Natural killer cell (primary cell): Measurements from ENCODE around the gene ZGPAT. TPM values are rescaled to one million over a fixed set of nuclear protein-coding genes. Genes with fewer than 3 reads are reported as not detected.

ENCODE experiments used
- ATAC-seq, 3 donors: fragments of 150-1000 bp in 2 of 3; fragments of 200-7000 bp in 1 of 3; cut with Tn5 transposase; 1 replicate in 1 of 3; 2 replicates in 2 of 3; pipeline ENCODE4 v1.10.0; 2021; ENCODE audit warnings: mild to moderate bottlenecking in 2 of 3, moderate library complexity in 2 of 3
- DNase-seq, 2 donors: peaks; one replicate each; pipeline versions ENCODE4 v3.0.0 to v3.0.0-alpha.2; 2013 to 2021; ENCODE audit warnings: mixed read lengths in 1 of 2
- H3K27ac ChIP-seq: one replicate; pipeline ENCODE4 v1.5.1; 2013; ENCODE audit warnings: mild to moderate bottlenecking, low read length
- H3K27me3 ChIP-seq: one replicate; pipeline ENCODE4 v1.6.1; 2013; ENCODE audit warnings: low read length; ENCODE audit not compliant: control insufficient read depth, insufficient read depth
- H3K36me3 ChIP-seq: one replicate; pipeline ENCODE4 v1.6.1; 2013; ENCODE audit warnings: low read length; ENCODE audit not compliant: control insufficient read depth, insufficient read depth
- H3K4me1 ChIP-seq: one replicate; pipeline ENCODE4 v1.6.1; 2013; ENCODE audit warnings: low read length; ENCODE audit not compliant: control insufficient read depth, insufficient read depth
- H3K4me3 ChIP-seq: one replicate; pipeline ENCODE4 v1.5.1; 2013; ENCODE audit warnings: low read length
- H3K9me3 ChIP-seq: one replicate; pipeline ENCODE4 v1.6.1; 2013; ENCODE audit warnings: low read length; ENCODE audit not compliant: control insufficient read depth, insufficient read depth
- H3K27ac Mint-ChIP-seq, 2 donors: one replicate each; pipeline ENCODE4 v1.8.0; 2022; ENCODE audit warnings: mild to moderate bottlenecking in 2 of 2, mixed read lengths in 2 of 2, moderate library complexity in 1 of 2
- H3K27me3 Mint-ChIP-seq, 2 donors: one replicate each; pipeline ENCODE4 v1.8.0; 2022; ENCODE audit warnings: low read depth in 2 of 2, mixed read lengths in 2 of 2
- H3K36me3 Mint-ChIP-seq: one replicate; pipeline ENCODE4 v1.8.0; 2022; ENCODE audit warnings: mixed read lengths
- H3K4me1 Mint-ChIP-seq, 2 donors: one replicate each; pipeline ENCODE4 v1.8.0; 2022; ENCODE audit warnings: mixed read lengths in 2 of 2
- H3K4me3 Mint-ChIP-seq: one replicate; pipeline ENCODE4 v1.8.0; 2022; ENCODE audit warnings: mild to moderate bottlenecking, moderate library complexity, mixed read lengths
- H3K9me3 Mint-ChIP-seq, 2 donors: one replicate each; pipeline ENCODE4 v1.8.0; 2022; ENCODE audit warnings: mixed read lengths in 2 of 2
- whole genome bisulfite sequencing: methylation state at CpG from one replicate; pipeline ENCODE4 v1.1.7; 2013; ENCODE audit warnings: missing lambda C conversion rate; ENCODE audit not compliant: insufficient coverage; 5-methylcytosine and 5-hydroxymethylcytosine counted together
- intact Hi-C: fragments of 100-400 bp; cut with micrococcal nuclease; formaldehyde crosslinking; loops from one replicate; pipeline ENCODE4 v1.14.2; 2022
- total RNA-seq, 4 donors: library from RNA; stranded (reverse); fragments of 120-200 nt in 1 of 4; gene quantifications; one replicate each; pipeline versions ENCODE4 v1.2.3 to v1.2.4, GENCODE V29; 2013 to 2022
- TF ChIP-seq, protein P1 (sequence below): fragments of 200-600 bp; IDR thresholded peaks from one replicate; pipeline ENCODE4 v1.8.0; 2022; ENCODE audit warnings: antibody characterized with exemption

ZGPAT gene
- total RNA-seq, 3 donors from 2014 or later (not counting 1 experiment from before 2014, with no cell fraction given), result 39.3 to 47.7 (median 46.1) TPM

GRCh38 chr20:63753381-63753780, 45.5 kb downstream of the ZGPAT start:
- Mint-ChIP-seq H3K27ac (no peak overlapping the region), H3K9me3 (no peaks in the 10 kb centered on the region), H3K4me1 (peaks cover 17 to 49% of the 10 kb centered on the region in 2 donors), H3K4me3 (no peak overlapping the region), H3K27me3 (no peaks in the 10 kb centered on the region), H3K36me3 (no peaks in the 10 kb centered on the region)
- intact Hi-C loops, result loop anchor here (5.0 kb wide), 1 partner anchor 126 kb away; the partner anchor contains the start of gene GMEB2
- Histone ChIP-seq H3K36me3 (no peaks in the 10 kb centered on the region), H3K4me3 (no peak overlapping the region), H3K9me3 (no peaks in the 10 kb centered on the region), H3K27me3 (no peaks in the 10 kb centered on the region), H3K27ac (no peak overlapping the region), H3K4me1 (peaks cover 35% of the 10 kb centered on the region)
- WGBS, result 95% methylated on average over 13 of the region's 13 CpGs
- TF ChIP-seq, protein P1, sequence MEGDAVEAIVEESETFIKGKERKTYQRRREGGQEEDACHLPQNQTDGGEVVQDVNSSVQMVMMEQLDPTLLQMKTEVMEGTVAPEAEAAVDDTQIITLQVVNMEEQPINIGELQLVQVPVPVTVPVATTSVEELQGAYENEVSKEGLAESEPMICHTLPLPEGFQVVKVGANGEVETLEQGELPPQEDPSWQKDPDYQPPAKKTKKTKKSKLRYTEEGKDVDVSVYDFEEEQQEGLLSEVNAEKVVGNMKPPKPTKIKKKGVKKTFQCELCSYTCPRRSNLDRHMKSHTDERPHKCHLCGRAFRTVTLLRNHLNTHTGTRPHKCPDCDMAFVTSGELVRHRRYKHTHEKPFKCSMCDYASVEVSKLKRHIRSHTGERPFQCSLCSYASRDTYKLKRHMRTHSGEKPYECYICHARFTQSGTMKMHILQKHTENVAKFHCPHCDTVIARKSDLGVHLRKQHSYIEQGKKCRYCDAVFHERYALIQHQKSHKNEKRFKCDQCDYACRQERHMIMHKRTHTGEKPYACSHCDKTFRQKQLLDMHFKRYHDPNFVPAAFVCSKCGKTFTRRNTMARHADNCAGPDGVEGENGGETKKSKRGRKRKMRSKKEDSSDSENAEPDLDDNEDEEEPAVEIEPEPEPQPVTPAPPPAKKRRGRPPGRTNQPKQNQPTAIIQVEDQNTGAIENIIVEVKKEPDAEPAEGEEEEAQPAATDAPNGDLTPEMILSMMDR, result no peak
- DNase-seq (no peak), ATAC-seq (no peak)

DNA sequence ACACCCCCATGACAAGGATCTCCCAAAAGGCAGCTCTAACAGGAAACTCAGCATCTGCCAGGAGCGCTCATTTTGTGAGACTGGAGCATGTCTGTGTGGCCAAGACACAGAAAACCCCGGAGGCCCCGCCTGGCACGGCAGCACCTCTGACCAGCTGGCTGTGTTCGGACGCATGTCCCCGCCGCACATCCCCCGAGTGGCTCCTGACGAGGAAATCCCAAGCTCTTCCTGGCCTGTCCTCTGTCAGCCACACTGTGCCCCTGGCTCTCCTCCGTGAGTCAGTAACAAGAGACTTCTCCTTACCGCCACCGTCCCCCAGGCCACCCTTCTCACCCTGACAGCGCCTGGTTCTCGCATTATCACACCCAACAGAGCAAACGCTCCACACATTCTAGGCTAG, 46.2 kb downstream of the ZGPAT start:
- Histone ChIP-seq H3K9me3 (no peaks in the 10 kb centered on the region), H3K4me3 (no peak overlapping the region), H3K27me3 (no peaks in the 10 kb centered on the region), H3K36me3 (no peaks in the 10 kb centered on the region), H3K27ac (no peak overlapping the region), H3K4me1 (peaks cover 35% of the 10 kb centered on the region)
- TF ChIP-seq, protein P1, result no peak
- peak overlapping the region in 1 of 2 donors; percentile 73 for H3K27ac Mint-ChIP-seq
- H3K4me1 Mint-ChIP-seq, result peaks cover 17 to 52% of the 10 kb centered on the region in 2 donors
- intact Hi-C loops, result loop anchor here (5.0 kb wide), 1 partner anchor 127 kb away; the partner anchor contains the start of gene GMEB2
- no peaks in the 10 kb centered on the region for H3K9me3 Mint-ChIP-seq
- WGBS, result 92% methylated on average over 16 of the region's 16 CpGs
- peak in 1 of 3 donors; percentile 46 for ATAC-seq
- H3K27me3 Mint-ChIP-seq, result no peaks in the 10 kb centered on the region
- DNase-seq, result no peak
- no peak overlapping the region for H3K4me3 Mint-ChIP-seq
- H3K36me3 Mint-ChIP-seq, result no peaks in the 10 kb centered on the region

- Histone ChIP-seq H3K4me3 (no peak overlapping the region), H3K4me1 (peaks cover 19% of the 10 kb centered on the region), H3K27me3 (no peaks in the 10 kb centered on the region), H3K27ac (no peak overlapping the region), H3K36me3 (no peaks in the 10 kb centered on the region), H3K9me3 (no peaks in the 10 kb centered on the region)
- intact Hi-C loops, result no loop called here
- Mint-ChIP-seq H3K9me3 (no peaks in the 10 kb centered on the region), H3K36me3 (no peaks in the 10 kb centered on the region), H3K27me3 (no peaks in the 10 kb centered on the region), H3K4me3 (no peak overlapping the region), H3K4me1 (peaks cover 17 to 50% of the 10 kb centered on the region in 2 donors), H3K27ac (peak overlapping the region; percentile 5 to 73)
- no peak for DNase-seq
- TF ChIP-seq, protein P1, result no peak
- ATAC-seq, result no peak
- 89% methylated on average over 18 of the region's 18 CpGs for WGBS
Measured at GRCh38 chr20:63755933-63756647, 48.3 kb downstream of the ZGPAT start.
